ENCODE data around the gene GRM7.

DNA sequence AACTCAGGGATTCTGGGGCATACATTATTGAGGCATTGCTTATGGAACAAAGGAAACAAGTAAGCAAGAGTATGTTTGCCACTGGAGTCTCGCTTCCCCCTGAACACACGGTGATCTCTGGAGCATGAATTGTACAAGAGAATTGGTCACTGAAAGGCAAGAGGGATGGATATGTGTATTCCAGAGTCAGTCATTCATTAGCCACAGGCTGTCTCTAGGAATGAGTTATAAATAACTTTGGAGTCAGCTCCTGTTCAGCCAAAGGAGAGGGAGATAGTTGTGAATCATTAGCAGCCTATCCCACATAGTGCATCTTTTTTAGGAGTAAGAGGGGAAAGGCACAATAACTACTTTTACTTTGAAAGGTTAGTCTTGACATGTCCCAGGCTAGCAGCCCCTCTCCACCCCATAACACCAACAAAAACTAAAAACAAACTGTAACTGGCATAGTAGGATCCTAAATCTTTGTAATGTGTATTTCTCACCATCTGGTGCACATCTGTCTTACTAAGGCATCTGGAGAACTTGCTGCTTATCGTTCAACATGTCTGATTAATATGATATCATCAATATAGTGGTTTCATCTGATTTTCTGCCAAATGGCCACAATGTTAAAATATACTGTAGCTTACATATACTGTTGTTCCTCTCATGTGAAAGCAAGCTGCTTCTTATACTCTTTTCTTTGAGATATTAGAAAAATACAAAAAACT lies 462.2 kb downstream of the GRM7 start:
- no peak for TF ChIP-seq EZH2 (IDR thresholded peaks at IDR 0.05; ENCODE audit: borderline replicate concordance, insufficient read depth, low read depth, low read length, poor library complexity, severe bottlenecking)
- TF ChIP-seq, protein P1, sequence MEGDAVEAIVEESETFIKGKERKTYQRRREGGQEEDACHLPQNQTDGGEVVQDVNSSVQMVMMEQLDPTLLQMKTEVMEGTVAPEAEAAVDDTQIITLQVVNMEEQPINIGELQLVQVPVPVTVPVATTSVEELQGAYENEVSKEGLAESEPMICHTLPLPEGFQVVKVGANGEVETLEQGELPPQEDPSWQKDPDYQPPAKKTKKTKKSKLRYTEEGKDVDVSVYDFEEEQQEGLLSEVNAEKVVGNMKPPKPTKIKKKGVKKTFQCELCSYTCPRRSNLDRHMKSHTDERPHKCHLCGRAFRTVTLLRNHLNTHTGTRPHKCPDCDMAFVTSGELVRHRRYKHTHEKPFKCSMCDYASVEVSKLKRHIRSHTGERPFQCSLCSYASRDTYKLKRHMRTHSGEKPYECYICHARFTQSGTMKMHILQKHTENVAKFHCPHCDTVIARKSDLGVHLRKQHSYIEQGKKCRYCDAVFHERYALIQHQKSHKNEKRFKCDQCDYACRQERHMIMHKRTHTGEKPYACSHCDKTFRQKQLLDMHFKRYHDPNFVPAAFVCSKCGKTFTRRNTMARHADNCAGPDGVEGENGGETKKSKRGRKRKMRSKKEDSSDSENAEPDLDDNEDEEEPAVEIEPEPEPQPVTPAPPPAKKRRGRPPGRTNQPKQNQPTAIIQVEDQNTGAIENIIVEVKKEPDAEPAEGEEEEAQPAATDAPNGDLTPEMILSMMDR (IDR thresholded peaks at IDR 0.05) = no peak
